NCI-H1105 (cell line): ENCODE data around the gene AFAP1.
"Not testable (repeated sequence)": the region's sequence is repeated elsewhere in the genome, so short reads cannot be mapped to it uniquely, and the experiment has no call there.

ENCODE experiments used
- DNase-seq: peaks from one replicate; lab custom pipeline; 2025; lab: John Stamatoyannopoulos, UW

The AFAP1 gene

DNA sequence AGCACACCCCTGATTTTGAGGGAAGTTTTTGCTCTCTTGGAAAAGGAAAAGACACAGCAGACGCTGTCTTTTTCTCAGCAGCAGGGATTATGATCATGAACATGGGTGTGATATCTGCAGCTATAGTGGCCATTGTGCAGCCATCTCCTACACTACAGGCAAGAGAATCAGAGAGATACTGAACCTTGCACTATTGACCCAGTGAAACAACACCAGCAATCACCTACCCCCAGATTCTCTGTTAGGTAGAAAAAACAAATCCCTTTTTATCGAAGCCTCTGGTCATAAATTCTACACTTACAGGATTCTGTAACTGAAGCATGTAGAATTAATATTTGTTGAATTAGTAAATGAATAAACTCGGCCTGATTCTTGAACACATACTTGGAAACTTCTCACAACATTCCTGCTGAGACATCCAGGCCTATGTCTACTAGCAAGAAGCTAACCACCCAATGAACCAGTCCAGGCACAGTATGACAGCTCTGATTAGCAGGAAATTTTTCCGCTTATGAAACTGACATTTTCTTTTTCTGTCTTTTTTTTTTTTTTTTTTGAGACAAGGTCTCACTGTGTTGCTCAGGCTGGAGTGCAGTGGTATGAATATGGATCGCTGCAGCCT, 5.0 kb upstream of the AFAP1 start:
- DNase-seq: no peak

DNA sequence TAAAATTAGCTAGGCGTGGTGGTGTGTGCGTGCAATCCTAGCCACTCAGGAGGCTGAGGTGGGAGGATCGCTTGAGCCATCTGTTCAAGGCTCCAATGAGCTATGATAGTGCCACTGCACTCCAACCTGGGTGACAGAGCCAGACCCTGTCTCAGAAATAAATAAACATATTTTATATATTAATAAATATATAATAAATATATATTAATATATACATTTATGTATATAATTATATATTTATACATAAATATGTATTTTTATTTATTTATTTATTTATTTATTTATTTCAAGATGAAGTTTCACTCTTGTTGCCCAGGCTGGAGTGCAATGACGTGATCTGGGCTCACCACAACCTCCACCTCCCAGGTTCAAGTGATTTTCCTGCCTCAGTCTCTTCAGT, 4.0 kb upstream of the AFAP1 start:
- not testable (repeated sequence) for DNase-seq

DNA sequence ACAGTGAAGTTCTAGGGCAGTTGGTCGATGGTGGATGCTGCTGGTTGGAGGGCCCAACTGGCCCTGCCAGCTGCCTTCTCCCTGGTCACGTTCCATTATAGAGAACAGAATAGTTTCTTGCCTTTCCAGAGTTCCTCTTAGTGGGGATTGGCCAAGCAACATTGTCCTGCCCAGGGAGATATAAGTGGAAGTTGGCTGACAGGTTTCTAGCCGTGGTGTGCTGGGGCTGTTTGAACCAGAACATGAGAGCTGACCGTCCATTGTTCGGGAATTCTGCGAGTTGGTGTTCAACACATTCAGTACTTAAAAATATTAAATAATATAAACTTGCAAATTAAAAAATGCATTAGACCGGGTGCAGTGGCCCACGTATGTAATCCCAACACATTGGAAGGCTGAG, 3.5 kb upstream of the AFAP1 start:
- no peak for DNase-seq

DNA sequence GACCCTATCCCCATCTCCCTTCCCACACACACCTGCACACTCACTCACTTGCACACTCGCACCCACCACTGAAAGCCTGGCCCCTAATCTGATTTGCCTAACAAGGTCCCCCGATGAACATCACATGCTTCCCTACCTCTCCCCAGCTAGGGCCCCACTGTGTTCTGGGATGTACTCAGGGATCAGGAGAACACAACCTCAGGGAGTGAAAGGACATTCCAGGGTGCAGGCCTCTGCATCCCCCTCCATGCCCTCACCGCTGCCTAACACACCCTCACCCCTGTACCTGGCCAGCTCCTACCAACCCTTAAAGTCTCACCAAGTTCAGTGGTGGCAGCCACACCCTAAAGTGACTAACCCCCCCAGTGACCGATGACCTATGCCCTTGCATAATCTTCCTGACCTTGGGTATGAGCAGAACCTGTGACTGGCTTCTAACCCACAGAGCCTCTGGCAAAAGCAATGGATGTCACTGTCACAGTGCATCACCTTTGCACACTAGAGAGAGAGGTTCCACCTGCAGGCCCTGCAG, 2.4 kb upstream of the AFAP1 start:
- no peak for DNase-seq

DNA sequence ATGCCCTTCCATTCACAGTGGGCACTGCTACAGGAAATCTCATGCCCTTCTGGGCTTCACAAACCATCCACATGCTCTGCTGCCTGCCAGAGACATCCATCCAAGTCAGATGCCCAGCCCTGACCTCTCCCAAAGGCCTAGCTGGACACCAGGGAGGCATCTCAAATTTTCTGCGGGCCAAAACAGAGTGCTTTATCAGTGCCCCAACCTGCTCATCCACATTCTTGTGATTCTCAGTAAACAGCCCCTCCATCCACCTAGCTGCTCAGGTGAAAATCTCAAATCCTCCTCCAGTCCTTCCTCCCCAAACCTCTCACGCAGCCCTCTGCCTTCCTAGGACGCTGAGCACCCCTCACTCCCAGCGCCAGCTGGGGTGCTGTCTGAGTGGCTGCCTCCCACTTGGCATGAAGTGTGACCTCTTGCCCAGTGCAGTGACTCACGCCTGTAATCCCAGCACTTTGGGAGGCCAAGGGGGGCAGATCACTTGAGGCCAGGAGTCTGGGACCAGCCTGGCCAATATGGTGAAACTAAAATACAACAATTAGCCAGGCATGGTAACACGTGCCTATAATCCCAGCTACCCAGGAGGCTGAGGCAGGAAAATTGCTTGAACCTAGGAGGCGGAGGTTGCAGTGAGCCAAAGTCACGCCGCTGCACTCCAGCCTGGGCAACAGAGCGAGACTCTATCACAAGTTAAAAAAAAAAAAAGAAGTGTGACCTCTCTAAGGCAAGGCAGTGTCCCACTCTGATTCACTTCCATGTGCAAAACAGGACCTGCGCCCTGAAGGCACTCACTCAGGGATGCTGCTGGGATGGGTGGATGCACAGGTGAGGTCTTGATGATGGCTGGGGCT, 1.7 kb upstream of the AFAP1 start:
- no peak for DNase-seq

DNA sequence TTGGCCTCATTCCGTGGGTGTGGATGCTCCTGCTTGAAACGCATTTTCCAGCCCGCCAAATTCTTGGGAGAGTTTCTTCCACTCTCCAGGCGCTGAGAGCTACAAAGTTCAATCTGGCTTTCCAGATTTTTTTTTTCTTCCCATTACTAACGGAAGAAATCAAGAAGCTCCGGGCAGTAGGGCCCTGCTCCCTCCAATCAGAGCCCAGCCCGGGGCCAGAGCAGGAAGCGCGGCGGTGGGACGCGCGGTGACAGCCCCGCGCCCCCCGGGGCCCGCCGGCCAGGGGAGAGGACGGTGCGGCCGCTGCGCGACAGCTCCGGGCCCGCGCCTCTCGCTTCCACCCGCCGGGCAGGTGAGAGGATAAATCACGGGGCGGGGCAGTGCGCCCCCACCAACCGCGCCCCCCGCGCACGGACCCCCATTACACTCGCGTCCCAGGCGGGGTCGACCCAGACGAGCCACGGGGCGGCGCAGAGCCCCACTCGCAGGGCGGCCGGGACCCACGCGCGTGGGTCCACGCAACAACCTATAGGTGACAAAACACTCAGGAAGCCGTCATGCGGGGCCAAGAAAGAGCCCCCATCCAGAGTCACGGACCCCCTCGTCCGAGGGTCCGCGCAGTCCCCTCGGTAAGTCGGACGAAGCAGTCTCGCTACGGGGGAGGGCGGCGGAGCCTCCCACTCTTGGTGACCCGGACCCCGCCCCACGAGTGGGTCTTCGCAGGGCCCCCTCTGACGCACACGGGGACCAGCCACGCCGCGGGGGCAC, 868 bp downstream of the AFAP1 start:
- DNase-seq: no peak

DNA sequence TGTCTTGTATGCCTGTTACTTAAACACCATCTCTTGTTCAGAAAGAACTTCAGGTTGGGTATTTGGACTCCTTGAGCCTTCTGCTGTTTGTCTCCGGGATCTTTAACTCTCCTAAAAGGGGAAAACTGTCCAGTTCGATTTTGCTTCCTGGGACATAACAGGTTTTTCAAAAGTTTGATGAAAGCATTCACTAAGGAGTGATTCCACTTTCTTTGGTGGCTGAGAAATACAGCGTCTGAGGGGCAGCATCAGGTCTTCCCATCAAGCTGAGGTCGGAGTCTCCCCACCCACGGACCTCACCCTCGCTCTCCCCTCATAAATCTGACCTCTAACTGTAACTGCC, 1.4 kb downstream of the AFAP1 start:
- no peak for DNase-seq

DNA sequence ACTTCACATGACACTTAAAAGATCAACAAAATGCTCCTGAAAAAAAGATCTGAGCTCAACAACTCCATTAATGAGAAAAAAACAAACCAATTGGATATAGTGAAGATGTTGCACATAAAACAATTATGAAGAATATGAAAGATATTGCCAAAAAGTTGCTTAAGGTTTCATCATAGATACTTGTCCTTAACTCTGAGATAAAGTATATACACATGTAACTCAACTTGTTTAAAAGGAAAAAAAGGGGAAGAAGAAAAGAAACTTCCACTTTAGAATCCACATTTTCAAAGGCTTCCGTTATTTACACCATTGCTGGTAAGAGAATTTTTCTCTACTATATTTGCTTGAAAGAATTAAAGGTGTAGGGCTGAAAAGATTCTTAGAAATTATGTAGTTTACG, 2.7 kb downstream of the AFAP1 start:
- DNase-seq: no peak

DNA sequence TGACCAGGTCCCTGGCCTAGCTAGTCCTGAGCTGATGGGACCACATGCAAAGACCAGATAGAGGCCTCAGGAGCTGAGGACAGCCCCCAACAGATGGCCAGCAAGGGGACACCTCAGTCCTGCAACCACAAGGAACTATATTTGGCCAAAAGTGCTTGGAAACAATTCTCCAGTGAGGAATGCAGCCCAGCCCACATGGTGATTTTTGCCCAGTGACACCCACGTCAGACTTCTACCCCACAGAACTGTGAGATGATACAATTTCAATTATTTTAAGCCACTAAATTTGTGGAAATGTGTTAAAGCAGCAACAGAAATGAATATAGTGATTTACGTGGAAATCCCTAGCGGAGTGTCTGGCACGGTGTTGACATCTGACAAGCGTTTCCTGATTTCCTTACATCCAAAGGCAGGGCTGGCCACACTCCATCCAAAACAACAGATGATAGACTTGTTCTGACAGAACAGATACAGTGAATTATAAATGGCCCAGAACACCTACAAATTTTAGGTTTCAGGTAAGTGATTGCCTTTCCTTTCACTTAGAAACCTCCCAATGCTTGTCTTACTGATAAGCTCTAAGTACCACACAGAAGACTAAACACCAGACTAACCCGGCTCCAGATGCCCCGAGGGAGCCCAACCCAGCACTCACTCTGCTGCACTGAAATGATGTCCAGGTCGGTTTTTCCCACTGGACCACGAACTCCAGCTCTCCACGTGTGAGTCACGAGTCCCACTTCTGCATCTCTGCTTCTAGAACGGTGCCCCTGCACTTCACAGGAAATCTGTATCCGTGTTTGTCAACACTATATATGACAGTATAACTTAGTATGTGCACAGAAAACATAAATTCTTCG, 5.8 kb downstream of the AFAP1 start:
- no peak for DNase-seq

DNA sequence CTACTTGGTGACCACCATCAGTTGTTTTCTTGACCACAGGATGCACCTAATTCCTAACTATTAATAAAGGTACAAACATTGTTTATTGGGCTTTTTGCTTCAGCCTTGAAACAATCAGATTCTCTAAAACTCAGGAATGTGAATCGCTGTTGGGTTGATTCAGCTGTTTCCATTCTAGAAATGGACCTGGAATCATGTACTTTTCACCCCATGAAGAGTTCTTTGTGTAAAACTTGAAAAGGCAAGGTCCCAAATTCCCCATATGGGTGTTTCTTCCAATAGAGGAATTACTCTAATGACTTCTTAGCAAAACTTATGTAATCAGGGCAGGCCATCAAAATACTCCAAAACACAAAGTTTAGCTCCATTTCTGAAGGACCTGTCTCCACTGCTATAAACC, 7.4 kb downstream of the AFAP1 start:
- no peak for DNase-seq

DNA sequence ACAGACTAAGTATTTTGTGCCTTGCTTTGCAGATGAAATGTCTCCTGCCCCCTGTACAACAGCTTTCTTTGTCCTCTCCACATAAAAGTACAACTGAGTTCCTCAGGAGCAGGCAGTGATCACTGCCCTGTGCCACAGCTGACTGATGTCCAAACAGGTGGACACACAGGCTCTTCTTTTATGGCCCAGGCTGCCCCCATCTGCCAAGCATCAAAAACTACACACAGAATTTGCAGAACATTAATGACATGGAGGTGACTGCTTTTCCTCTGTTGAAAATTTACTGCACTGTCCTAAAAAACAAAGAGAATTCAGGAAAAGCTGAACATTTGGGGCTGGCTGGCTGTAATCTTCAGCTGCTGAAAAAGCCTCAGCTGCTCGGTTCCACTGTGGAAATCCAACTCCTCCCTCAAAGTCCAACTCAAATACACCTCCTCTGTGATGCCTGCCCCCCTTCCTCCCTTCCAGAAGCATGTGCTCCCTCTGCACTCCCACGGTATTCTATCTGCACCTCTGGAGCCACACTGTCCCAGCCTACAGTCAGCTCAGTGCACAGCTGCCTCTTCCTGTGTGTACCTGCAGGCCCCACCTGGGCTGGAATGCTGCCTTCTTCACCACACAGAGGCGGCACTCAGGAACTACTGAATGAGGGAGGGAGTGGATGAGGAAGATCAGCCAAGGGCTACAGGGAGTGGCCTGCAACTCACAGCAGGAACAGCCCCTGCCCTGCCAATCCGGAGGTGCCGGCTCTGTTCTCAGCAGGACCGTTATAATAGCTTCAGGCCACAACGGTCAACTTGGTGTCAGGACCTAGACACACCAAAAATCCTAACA, 10.3 kb downstream of the AFAP1 start:
- no peak for DNase-seq

DNA sequence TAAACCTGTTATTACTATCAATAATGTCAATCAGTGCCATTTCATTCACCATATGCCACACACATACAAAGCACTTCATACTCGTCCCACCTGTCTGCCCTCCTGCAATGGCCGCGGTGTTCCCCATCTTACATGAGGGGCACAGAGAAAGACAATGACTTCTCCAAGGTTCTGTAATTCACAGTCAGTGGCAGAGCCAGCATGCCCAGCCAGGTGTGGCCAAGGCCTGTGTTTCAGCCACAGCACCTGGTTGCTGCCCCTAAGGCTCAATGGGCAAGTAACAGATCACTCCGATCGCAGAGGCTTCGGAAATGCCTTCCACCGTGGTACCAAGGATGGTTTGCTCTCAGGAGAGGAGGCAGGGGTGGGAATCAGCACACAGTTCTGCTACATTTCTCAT, 10.9 kb downstream of the AFAP1 start:
- DNase-seq: no peak

DNA sequence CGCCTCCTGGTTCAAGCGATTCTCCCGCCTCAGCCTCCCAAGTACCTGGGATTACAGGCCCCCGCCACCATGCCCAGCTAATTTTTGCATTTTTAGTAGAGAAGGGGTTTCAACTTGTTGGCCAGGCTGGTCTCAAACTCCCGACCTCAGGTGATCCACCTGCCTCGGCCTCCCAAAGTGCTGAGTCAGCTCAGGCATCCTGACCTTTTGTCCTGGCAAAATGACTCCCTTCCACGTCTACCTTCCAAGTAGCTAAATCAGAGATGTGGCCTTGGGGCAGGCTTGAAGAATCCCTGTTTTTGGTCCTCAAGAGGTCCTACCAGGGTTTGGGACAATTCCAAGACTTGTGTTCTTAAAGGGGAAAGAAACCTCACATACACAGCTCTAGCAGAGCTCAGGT, 12.8 kb downstream of the AFAP1 start:
- no peak for DNase-seq

DNA sequence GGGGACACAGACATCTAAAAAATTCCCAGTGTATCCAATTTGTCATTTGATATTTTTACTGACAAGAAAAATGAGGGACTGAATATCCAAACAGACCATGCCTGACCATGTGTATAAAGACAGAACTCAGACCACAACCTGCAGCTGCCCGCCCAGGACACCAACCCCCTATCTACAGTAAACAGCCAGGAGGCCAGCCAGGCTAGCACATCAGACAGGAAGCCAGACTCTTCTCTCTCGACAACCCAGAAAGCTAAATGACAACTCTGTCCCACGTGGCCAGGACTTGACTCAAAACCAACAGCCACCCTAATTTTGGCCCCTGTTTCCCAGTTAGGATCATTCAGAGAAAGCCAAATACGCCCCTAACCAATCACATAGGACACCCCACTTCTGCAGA, 15.1 kb downstream of the AFAP1 start:
- no peak for DNase-seq

DNA sequence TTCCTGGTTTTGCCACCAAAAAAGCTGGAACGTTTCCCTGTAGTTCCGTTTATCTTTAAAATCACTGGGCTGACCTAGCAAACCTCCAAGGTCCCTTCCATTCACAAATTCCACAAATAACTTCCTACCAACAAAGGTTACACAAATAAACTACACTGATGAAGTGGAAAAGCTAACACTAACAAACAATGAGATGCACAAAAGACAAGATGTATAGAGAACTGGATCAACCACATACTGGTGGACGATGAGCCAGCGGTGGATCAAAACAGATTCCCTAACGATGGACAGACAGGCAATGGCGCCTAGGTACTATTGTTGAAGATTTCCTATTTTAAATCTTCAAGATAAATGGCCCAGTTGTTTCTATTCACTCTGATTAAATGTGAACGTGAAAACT, 15.5 kb downstream of the AFAP1 start:
- DNase-seq: no peak

DNA sequence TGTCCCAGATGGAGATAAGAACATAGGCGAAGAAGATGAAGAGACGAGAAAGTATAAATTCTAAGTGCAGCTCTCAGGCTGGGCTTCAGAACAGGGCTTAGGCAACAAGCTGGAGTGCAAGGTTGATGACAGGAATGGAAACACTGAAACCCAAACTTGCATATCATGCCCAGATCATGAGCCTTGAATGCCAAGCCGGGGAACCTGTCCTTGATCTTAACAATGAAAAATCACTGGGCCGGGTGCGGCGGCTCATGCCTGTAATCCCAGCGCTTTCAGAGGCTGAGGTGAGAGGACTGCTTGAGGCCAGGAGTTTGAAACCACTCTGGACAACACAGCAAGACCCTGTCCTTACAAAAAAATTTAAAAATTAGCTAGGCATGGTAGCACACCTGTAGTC, 17.2 kb downstream of the AFAP1 start:
- no peak for DNase-seq

DNA sequence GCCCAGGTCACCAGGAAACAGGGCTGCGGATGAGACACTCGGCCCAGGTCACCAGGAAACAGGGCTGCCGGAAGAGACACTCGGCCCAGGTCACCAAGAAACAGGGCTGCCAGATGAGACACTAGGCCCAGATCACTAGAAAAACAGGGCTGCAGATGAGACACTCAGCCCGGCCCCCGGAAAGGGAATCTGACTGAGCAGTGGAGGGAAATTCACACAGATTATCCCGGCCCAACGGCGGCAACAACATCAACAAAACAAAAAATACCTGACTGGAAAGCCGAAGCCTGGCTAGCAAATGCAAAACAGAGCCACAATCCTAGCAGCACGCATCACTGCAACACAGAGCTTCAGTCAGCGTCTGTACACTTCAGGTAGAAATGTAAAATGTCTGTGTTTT, 20.7 kb downstream of the AFAP1 start:
- DNase-seq: no peak

DNA sequence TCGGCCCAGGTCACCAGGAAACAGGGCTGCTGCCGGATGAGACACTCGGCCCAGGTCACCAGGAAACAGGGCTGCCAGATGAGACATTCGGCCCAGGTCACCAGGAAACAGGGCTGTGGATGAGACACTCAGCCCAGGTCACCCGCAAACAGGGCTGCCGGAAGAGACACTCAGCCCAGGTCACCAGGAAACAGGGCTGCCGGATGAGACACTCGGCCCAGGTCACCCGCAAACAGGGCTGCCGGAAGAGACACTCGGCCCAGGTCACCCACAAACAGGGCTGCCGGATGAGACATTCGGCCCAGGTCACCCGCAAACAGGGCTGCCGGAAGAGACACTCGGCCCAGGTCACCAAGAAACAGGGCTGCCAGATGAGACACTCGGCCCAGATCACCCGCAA, 21.5 kb downstream of the AFAP1 start:
- not testable (repeated sequence) for DNase-seq

DNA sequence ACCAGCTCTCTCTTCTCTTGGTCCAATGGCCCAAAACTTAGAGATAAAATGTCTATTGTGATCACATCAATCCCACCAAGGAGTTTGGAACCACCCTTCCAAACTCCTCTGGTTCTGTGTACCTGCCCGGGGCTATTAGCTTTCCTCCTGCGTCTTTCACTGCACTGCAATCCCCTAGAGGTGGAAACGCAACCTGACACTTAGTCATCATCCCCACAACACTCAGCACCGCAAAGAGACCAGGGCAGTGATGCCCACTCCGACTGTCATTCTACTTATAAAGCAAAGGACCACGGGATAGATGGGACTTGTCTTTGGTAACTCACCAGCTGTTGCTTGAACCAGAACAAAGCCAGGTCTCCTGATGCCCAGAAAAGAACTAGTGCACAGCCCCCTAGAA, 22.0 kb downstream of the AFAP1 start:
- DNase-seq: no peak

DNA sequence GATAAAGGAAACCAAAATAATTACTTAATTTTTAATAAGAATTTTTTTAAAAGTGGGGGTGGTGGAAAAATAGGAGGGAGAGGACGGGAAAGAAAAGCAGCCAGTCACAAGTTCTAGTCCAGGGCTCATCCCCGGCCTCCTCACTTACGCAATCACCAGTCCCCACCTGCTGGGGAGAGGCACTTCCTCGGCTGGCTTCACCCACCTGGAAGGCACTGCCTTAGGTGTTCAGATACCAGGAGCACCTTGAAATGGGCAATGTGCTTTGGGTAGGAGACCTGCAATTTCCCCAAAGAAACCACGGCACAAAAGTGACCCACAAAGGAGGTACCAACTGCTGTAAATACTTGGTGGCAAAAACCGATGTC, 23.8 kb downstream of the AFAP1 start:
- DNase-seq: no peak

DNA sequence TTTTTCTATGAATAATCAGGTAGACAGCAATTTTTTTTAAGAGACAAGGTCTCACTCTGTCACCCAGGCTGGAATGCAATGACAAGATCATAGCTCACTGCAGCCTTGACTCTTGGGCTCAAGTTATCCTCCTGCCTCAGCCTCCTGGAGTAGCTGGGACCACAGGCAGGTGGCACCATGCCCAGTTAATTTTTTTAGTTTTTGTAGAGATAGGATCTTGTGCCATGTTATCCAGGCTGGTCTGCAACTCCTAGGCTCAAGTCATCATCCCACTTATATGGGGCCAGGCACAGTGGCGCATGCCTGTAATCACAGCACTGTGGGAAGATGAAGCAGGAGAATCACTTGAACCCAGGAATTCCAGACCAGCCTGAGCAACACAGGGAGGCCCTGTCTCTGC, 26.8 kb downstream of the AFAP1 start:
- no peak for DNase-seq
